Occipital lobe (tissue), 2 donors: ENCODE measurements around the gene VEZT. TPM values are rescaled to one million over a fixed set of nuclear protein-coding genes. Genes with fewer than 3 reads are reported as not detected.
"Not testable (repeated sequence)": the region's sequence is repeated elsewhere in the genome, so short reads cannot be mapped to it uniquely, and the experiment has no call there.

ENCODE experiments used
- DNase-seq: peaks from one replicate; lab custom pipeline; 2025; lab: John Stamatoyannopoulos, UW
- total RNA-seq: library from RNA; depleted of rRNA; stranded (reverse); fragments of >200 nt; gene quantifications from one replicate; pipeline ENCODE4 v1.2.3, GENCODE V29; 2014

Gene VEZT
- total RNA-seq, 1 donor from 2014 or later = 256 TPM

DNA sequence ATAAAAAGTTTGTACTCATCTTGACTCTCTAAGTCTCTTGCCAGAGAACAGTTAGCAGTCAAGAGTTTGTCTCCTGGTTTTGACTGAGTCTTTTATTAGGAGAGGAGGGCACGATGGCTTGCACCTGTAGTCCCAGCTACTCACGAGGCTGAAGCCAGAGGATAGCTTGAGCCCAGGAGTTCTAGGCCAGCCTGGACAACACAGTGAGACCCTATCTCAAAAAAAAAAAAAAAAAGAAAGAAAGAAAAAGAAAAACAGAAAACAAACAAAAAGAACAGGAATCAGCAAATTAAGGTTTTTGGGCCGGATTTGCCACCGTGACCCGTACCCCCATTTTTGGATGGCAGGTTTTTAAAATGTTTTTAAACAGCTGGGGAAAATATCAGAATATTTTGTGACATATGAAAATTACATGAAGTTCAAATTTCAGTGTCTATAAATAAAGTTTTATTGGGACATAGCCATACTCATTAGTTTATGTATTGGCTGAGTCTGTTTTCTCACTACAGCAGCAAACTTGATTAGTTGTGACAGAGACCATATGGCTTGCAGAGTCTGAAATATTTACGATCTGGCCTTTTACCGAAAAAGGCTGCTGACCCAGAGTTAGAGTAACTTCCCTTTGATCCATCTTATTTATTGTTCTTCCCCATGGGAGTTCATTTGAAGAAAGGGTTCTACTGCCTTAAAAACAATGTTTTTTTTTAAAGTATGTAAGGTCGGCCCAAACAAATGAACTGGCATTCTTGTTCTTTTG, 31.2 kb downstream of the VEZT start:
- DNase-seq = no peak

DNA sequence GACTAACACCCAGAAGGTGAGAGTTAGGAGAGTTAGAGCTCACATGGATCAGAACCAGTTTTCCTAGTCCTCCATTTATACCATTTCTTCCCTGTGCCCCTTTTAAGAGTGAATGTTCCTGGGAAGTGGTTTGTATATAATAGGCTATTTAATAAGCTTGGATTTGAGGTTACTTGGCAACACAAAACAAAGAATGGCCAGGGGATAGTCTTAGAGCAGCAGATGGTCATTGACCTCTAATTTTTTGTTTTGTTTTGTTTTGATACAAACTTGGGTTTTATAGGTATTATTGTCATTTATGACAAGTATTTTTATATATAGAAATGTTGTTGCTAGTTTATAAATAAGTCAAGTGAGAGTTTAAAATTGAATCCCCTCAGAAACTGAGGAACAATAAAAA, 35.8 kb downstream of the VEZT start:
- DNase-seq = no peak

DNA sequence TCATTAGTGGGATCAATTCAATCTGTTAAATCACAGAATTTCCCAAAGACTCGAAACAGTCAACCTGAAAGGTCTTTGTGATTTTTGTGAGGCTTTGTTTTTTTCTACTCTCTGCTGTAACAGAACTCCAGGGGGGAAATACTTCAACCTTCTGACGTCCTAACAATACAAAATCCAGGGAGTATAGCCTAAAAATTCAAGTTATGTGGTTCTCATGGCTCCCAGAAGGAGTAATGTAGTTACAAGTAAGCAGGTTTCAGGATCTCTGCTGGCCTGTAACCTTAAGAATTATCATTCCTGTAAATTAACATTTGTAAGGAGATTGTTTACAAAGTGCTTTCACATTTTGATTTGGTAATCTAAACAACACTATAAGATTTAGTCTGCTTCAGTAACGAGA, 39.9 kb downstream of the VEZT start:
- DNase-seq = no peak

- no peak for DNase-seq
Observed at GRCh38 chr12:95258151-95258550, 40.5 kb downstream of the VEZT start.

- no peak for DNase-seq
Observed at GRCh38 chr12:95258803-95259202, 41.2 kb downstream of the VEZT start.

GRCh38 chr12:95259368-95259767, 41.8 kb downstream of the VEZT start:
- DNase-seq = no peak

- no peak for DNase-seq
Observed at GRCh38 chr12:95261109-95261508, 43.5 kb downstream of the VEZT start.

- DNase-seq = no peak
Observed at GRCh38 chr12:95262808-95263207, 45.2 kb downstream of the VEZT start.

DNA sequence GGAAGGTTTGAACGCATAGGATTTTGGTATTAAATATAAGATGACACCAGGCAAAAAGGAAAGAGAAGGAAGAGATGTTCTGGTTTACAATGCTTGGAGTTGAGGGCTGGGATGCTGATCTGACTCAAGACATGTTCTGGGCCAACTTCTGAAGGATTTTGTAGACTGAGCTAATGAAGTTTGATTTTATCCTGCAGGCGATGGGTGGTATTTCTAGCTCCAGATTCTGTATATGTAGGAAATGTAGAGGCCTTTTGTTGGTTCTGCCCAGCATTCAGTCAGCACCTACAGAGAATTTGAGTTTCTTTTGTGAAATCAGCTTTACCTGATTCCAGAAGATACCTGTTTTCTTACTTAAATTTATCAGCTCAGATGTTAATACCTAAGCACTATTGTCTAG, 48.2 kb downstream of the VEZT start:
- DNase-seq = no peak

GRCh38 chr12:95266254-95266653, 48.6 kb downstream of the VEZT start:
- no peak for DNase-seq

GRCh38 chr12:95269892-95270291, 52.3 kb downstream of the VEZT start:
- DNase-seq = no peak

DNA sequence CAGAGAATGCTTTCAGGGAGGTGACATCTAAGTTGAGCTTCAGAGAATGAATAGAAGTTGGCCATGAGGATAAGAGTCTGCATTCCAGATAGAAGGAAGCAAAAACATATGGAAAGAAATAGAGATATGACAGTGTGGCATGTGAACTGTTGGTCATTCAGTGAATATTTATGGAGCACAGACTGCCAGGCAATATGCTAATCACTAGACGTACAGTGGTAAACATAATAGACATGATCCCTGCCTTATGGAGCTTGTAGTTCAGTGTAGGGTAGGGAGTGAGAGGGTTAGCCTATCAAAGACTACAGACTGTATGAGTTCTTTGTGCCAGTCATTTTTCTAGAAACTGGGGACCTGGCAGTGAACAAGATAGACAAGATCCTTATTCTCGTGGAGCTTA, 53.9 kb downstream of the VEZT start:
- no peak for DNase-seq

GRCh38 chr12:95277139-95277538, 59.5 kb downstream of the VEZT start:
- no peak for DNase-seq

- no peak for DNase-seq
Observed at GRCh38 chr12:95279856-95280255, 62.2 kb downstream of the VEZT start.

GRCh38 chr12:95282266-95282665, 64.7 kb downstream of the VEZT start:
- DNase-seq = no peak

GRCh38 chr12:95283371-95283770, 65.8 kb downstream of the VEZT start:
- DNase-seq = no peak

- no peak for DNase-seq
Observed at GRCh38 chr12:95286713-95287112, 69.1 kb downstream of the VEZT start.

DNA sequence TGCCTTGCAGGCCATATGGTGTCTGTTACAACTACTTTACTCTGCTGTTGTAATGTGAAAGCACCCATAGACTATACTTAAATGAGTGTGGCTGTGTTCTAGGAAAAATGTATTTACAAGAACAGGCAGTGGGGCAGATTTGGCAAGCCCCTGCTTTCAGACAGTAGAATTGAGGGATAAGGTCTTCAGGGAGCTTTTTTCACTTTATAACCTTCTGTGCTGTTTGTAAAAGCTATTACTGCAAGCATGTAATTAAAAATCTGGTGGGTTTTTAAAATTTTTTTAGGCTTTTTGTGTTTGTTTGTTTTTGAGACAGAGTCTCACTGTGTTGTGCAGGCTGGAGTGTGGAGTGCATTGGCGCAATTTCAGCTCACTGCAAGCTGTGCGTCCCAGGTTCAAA, 73.9 kb downstream of the VEZT start:
- no peak for DNase-seq

- no peak for DNase-seq
Observed at GRCh38 chr12:95298916-95299315, 81.3 kb downstream of the VEZT start.

GRCh38 chr12:95300286-95300685, 82.7 kb downstream of the VEZT start:
- DNase-seq = no peak

DNA sequence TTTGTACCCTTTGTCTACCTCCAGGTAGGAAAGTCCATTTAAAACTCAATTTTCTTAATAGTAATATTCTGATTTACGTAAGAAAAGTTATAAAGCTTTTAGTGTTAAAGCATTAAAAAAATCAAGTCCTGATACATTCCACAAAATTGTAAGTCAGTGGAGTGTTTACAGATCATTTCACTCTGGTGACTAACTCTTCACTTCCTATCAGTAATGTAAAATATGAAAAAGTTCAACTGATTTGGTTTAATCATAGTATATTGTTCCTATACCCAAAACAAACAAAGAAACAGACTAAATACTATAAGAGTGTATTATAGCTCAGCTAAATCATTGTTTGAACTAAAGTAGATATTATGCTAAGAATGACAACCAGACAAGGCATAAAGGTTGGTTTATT, 85.9 kb downstream of the VEZT start:
- DNase-seq = no peak

DNA sequence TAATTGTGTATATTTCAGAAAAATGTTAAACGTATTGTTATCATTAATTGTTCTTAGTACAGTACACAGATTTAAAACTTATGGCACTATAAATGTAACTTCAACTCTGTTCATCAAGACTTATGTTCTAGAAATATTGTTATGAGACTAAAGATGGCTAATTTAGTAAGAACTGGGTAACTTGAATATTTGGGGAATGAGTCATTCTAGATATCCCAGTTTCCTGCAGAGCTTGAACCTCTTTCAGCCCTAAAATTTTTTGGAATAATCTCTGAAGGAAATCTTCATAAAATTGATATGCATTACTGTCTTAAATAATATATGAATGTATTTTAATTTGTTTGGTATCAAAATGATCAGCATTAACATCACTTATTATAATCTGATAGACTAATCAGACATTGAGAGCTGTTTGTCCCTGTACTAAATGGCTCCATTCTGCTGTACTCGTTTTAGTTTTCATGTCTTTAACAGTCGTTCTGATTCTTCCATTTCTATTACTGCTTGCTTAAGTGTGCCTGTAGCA, 87.1 kb downstream of the VEZT start:
- no peak for DNase-seq

DNA sequence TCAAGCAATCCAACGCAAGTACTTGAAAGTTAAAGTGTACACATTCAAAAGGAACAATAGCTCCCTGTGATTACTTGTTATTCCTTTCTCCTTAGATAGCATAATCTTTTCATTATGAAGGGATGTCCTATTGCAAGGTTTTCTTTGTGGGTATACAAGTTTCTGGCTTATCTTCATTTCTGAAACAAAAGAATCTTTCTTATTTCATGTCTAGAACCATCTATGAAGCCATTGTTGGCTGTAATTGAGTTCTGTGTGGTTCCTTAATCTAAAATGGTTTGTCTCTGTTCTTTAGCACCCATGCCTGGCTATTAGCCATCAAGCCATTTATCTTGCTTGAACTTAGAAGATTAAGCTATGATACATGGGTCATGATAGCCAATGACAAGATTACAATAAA, 95.0 kb downstream of the VEZT start:
- no peak for DNase-seq

- not testable (repeated sequence) for DNase-seq
Observed at GRCh38 chr12:95314756-95315155, 97.1 kb downstream of the VEZT start.
